NCI-H1694 (cell line): ENCODE results near the gene ILRUN.
"Not testable (repeated sequence)": the region's sequence is repeated elsewhere in the genome, so short reads cannot be mapped to it uniquely, and the experiment has no call there.

Experiments
- DNase-seq: peaks from one replicate; lab custom pipeline; 2025; lab: John Stamatoyannopoulos, UW

The ILRUN gene

DNA sequence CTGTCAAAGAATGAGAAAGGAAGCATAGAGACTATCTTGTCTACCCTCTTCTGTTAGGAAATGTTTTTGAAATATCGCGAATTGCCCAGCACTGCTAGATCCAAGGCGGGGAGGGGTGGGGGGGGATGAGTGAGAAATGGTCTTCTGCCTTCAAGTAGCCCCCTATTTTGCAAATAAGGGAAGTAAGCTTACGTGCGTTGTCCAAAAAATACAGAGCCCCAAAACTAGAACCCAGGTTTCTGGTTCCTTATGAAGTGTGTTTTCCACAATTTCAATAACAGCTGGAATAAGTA lies 923 bp upstream of the ILRUN start:
- DNase-seq: no peak

DNA sequence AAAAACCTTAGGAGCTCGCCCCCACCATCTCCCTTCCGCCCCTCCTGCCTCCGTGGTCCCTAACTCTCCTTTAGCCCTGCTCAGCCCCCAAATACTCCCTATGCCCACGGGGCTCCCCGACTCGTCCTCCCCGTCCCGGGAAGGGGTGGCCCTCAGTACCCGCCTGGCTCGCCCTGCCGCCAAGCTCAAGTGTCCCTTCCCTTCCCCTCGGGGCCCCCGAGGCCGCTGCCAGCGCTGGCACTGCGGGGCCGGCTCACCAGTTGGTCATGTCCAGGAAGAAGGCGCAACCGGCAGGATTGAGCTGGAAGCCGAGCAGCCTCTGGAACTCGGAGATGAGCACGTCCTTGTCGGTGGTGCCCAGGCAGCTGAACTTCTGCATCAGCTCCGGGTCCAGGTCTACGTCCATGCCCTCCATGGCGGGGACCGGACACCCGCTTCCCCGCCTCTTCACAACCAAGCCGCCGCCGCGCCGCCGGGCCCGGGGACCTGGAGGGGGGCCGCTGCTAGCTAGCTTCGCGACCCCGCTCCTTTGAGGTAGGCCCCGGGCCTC lies 303 bp downstream of the ILRUN start:
- DNase-seq: no peak

- DNase-seq: no peak
These were observed 808 bp downstream of the ILRUN start for GRCh38 chr6:34695729-34696188.

- no peak for DNase-seq
These were observed 4.3 kb downstream of the ILRUN start for GRCh38 chr6:34692280-34692679.

DNA sequence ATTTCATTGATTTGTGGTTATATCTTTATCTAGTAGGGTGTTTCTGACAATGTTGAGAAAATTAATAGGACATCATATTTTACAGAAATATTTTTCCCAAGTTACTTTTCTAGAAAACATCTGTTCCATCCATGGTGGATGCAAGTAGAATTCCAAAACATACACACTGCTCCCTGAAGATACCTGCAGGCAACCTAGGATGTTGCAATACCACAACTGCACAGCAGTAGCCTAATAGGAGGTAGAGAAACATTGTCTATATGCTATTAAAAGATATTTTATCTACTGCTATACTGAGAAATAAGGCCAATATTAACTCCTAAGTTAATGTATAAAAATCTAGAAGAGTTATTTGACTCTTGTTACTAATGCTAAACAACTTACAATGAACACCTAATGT lies 6.8 kb downstream of the ILRUN start:
- no peak for DNase-seq

GRCh38 chr6:34688956-34689355 lies 7.6 kb downstream of the ILRUN start:
- DNase-seq: no peak

GRCh38 chr6:34684919-34685318 lies 11.6 kb downstream of the ILRUN start:
- DNase-seq: no peak

GRCh38 chr6:34684364-34684763 lies 12.2 kb downstream of the ILRUN start:
- DNase-seq: no peak

DNA sequence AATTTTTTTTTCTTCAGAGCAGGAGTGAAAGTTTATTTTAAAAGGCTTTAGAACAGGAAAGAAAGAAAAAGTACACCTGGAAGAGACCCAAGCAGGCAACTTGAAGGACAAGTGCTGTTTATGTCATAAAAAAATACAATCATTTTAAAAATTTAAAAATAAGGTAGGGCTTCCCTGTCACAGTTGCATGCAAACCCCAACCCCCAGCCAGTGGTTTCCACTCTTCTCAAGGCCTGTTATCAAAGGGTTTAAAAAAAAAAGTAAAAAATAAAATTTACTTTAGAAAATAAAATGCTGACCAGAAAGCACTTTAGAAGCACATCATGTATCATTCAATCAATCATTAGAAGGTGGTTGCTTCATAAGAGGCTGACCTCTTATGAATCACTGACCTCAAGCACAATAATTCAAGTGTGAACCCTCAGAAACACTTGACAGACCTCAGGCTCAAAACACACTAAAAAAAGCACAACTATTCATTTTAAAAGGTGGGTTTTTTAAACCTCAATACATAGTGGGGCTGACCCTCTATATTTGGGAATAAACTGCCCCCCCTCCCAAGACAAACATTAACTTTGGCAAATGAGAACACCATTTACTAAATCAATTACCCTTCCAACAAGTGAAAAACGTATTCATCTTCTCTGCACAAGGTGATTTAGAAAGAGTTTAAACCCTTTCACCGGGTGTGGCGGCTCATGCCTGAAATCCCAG lies 15.6 kb downstream of the ILRUN start:
- no peak for DNase-seq

DNA sequence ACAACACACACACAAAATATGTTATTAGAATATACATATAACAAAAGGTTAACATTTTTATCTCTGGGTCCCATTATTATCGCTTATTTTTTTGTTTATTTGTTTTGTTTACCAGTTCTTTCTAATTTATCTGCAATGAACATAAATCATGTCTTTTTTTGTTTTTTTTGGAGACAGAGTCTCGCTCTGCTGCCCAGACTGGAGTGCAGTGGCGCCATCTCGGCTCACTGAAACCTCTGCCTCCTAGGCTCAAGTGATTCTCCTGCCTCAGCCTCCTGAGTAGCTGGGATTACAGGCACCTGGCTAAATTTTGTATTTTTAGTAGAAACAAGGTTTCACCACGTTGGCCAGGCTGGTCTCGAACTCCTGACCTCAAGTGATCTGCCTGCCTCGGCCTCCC lies 16.3 kb downstream of the ILRUN start:
- not testable (repeated sequence) for DNase-seq

DNA sequence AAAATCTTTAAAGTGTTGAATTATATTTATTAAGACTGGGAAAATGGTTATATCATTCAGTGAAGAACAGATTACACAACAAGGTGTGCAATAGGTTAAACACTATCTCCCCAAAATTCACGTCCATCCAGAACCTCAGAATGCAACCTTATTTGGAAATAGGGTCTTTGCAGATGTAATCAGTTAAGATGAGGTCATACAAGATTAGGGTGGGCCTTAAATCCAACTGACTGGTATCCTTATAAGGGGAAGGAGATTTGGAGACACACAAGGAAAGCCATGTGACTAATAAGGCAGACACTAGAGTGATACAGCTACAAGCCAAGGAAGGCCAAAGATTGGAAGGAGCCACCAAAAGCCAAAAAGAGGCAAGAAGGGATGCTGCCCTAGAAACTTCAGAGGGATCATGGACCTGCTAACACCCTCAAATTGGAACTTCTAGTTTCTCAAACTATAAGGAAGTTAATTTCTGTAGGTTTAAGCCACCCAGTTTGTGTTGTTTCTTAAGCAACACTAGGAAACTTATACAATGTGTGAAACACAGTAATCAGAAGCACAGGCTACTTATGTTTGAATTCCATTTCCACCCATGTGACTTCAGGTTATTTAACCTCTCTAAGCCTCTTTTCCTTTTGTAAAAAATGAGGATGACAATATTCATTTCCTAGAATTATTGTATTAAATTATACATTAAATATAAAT lies 16.9 kb downstream of the ILRUN start:
- DNase-seq: no peak

DNA sequence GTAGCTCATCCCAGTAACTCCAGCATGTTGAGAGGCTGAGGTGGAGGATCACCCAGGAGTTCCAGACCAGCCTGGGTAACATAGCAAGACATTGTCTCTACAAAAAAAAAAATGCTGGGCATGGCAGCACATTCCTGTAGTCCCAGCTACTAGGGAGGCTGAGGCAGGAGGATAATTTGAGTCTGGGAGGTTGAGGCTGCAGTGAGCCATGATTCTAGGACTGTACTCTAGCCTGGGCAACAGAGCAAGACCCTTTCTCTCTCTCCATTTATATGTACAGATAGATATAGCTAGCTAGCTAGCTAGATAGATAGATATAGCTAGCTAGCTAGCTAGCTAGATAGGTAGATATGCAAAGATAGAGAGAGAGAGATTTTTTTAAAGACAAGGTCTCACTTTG lies 20.4 kb downstream of the ILRUN start:
- DNase-seq: no peak

GRCh38 chr6:34674930-34675329 lies 21.6 kb downstream of the ILRUN start:
- DNase-seq: not testable (repeated sequence)

GRCh38 chr6:34674268-34674639 lies 22.3 kb downstream of the ILRUN start:
- no peak for DNase-seq

- DNase-seq: no peak
These were observed 23.5 kb downstream of the ILRUN start for GRCh38 chr6:34673064-34673463.

DNA sequence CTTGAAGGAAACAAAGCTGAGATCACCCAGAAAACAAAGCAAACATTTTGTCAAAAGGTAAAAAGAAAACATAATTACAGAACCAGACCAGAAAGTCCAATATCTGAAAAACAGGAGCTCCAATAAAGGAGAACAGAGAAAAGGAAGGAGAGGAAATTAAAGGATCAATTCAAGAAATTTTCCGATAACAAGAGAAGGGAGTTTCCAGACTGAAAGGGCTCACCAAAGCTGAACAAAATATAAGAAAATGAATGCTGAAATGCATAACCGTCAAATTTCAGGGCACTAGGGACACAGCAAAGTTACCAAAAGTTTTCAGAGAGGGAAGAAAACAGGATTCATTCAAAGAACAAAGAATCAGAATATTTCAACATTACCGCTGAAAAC lies 23.9 kb downstream of the ILRUN start:
- no peak for DNase-seq

DNA sequence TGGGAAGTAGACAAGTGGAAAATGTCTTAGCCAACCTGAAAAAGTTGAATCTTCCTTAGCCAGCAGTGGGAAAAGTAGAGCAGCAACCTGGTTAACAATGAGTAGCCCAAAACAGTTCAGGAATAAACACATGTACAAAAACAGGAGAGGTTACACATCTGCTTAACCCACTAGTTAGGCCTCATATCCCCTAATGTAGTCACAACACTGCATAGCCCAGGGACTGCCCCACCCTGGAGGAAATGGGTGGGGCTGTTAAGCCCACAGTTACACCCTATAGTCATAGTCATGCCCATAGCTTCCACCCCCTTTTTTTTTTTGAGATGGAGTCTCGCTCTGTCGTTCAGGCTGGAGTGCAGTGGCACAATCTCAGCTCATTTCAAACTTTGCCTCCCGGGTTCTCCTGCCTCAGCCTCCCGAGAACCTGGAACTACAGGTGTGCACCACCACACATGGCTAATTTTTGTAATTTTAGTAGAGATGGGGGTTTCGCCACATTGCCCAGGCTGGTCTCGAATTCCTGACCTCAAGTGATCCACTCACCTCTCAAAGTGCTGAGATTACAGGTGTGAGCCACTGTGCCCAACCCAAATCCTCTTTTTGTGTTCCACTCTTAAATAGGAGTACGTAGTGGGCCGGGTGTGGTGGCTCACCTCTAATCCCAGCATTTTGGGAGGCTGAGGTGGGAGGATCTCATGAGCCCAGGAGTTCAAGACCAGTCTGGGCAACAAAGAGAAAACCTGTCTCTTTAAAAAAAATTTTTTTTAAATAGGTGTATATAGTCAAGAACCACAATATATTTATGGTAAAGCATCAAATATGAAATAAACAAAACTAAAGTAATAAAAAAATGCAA lies 24.5 kb downstream of the ILRUN start:
- DNase-seq: no peak

DNA sequence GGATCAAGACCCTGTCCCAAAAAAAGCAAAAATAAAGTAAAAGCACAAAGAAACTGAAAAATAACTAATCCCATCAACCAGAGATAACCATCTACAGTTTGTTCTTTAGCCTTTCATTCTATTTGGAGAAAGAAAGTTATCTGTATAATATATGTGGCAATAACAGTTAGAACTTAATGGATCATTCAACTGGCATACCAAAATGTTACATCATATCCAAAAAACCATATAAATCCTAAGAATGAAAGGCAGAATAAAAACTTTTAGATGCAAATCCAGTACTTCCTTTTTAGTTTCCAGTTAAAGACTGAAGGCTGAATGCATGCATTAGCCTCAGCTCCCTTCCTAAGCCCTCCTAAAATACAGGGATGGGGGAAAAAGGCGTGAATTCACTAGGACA lies 25.2 kb downstream of the ILRUN start:
- DNase-seq: no peak

- not testable (repeated sequence) for DNase-seq
These were observed 27.8 kb downstream of the ILRUN start for GRCh38 chr6:34668799-34669198.

DNA sequence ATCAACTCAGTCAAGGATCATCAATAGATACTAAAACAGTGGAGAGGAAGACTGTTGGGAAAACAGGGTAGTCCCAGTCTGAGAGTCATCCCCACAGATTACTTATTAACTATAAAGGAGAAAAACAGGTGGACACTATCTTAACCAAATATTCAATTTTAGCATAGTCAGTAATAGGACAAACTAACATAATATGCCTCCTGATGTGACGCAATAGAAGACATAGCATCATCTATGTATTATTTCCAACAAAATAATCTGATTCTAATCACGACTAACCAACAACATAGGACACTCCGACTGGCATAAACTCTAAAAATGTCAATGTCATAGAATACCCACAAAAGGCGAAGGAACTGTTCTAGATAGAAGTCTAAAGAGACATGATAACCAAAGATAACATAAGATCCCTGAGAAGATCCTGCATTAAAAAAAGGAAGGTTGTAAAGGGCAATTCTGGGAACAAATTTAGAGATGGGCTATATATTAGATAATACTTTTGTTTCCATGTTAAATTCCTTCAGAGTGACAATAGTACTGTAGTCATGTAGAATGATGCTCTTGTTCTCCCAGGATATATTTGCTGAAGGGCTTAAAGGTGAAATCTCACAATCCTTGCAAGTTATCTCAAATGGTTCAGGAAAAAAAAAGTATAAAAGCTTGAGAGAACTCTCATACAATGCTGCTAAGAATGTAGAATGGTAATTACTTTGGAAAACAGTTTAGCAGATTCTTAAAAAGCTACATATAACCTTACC lies 28.9 kb downstream of the ILRUN start:
- DNase-seq: no peak

DNA sequence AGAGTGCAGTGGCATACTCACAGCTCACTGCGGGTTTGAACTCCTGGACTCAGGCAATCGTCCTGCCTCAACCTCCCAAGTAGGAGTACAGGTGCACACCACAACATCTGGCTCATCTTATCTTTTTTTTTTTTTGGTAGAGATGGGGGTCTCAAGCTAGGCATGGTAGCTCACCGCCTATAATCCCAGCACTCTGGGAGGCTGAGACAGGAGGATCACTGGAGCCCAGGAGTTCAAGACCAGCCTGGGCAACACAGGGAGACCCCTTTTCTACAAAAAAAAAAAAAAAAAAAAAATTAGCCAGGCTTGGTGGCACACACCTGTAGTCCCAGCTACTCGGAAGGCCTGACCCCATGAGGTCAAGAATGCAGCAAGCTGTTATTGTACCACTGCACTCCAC lies 31.5 kb downstream of the ILRUN start:
- DNase-seq: no peak
